HG03025 (cell line): ENCODE results near the gene RNF169.

Experiments used
- ATAC-seq: cut with Tn5 transposase; IDR thresholded peaks from one replicate; pipeline ENCODE4 v1.9.1; 2021; ENCODE audit warnings: mild to moderate bottlenecking, moderate library complexity; ENCODE audit not compliant: unreplicated experiment, low FRiP score

RNF169 gene

GRCh38 chr11:74860743-74861142 lies 112.1 kb downstream of the RNF169 start:
- no peak for ATAC-seq

GRCh38 chr11:74863410-74863809 lies 114.8 kb downstream of the RNF169 start:
- no peak for ATAC-seq

GRCh38 chr11:74866557-74866956 lies 117.9 kb downstream of the RNF169 start:
- no peak for ATAC-seq

- no peak for ATAC-seq
Measured at GRCh38 chr11:74870485-74870884, 121.8 kb downstream of the RNF169 start.

GRCh38 chr11:74871037-74871436 lies 122.4 kb downstream of the RNF169 start:
- no peak for ATAC-seq

GRCh38 chr11:74877132-74877531 lies 128.5 kb downstream of the RNF169 start:
- no peak for ATAC-seq
